RPMI8226 (cell line): ENCODE results near the gene SIGLEC5.
"Not testable (repeated sequence)": the region's sequence is repeated elsewhere in the genome, so short reads cannot be mapped to it uniquely, and the experiment has no call there.

Source experiments
- DNase-seq: peaks from one replicate; pipeline ENCODE4 v3.0.0-alpha.2; 2015

Gene SIGLEC5

GRCh38 chr19:51630315-51630714, at the start of gene SIGLEC5:
TSS of gene SIGLEC5 (minus strand) at chr19:51630401. CDS start at chr19:51630335, 66 bp downstream.
- not testable (repeated sequence) for DNase-seq

GRCh38 chr19:51676566-51677083, 46.4 kb upstream of the SIGLEC5 start:
- DNase-seq: no peak

- DNase-seq: peak; percentile 41
These were observed 45.8 kb upstream of the SIGLEC5 start for GRCh38 chr19:51675911-51676565.

GRCh38 chr19:51668216-51668615, 38.0 kb upstream of the SIGLEC5 start:
- no peak for DNase-seq

- DNase-seq: no peak
These were observed 34.8 kb upstream of the SIGLEC5 start for GRCh38 chr19:51664997-51665396.

GRCh38 chr19:51664131-51664530, 33.9 kb upstream of the SIGLEC5 start:
- no peak for DNase-seq

- no peak for DNase-seq
These were observed 33.4 kb upstream of the SIGLEC5 start for GRCh38 chr19:51663650-51664049.

- peak; percentile 82 for DNase-seq
These were observed 30.9 kb upstream of the SIGLEC5 start for GRCh38 chr19:51660975-51661600.

- no peak for DNase-seq
These were observed 24.6 kb upstream of the SIGLEC5 start for GRCh38 chr19:51654783-51655182.

- DNase-seq: no peak
These were observed 23.0 kb upstream of the SIGLEC5 start for GRCh38 chr19:51653162-51653561.

GRCh38 chr19:51652266-51652665, 22.1 kb upstream of the SIGLEC5 start:
- no peak for DNase-seq

GRCh38 chr19:51651216-51651846, 21.1 kb upstream of the SIGLEC5 start:
- peak; percentile 33 for DNase-seq

- no peak for DNase-seq
These were observed 17.1 kb upstream of the SIGLEC5 start for GRCh38 chr19:51647318-51647717.

GRCh38 chr19:51646730-51647129, 16.5 kb upstream of the SIGLEC5 start, which contains the start of gene SIGLEC14:
TSS of gene SIGLEC14 (minus strand) at chr19:51646825. CDS start at chr19:51646759, 66 bp downstream.
- DNase-seq: not testable (repeated sequence)

GRCh38 chr19:51644636-51645271, 14.6 kb upstream of the SIGLEC5 start:
- peak; percentile 26 for DNase-seq

GRCh38 chr19:51641648-51642047, 11.4 kb upstream of the SIGLEC5 start:
- DNase-seq: no peak

GRCh38 chr19:51640386-51640785, 10.2 kb upstream of the SIGLEC5 start:
- DNase-seq: no peak

GRCh38 chr19:51639916-51640315, 9.7 kb upstream of the SIGLEC5 start:
- no peak for DNase-seq

GRCh38 chr19:51637362-51637978, 7.3 kb upstream of the SIGLEC5 start:
- no peak for DNase-seq

- no peak for DNase-seq
These were observed 1.9 kb upstream of the SIGLEC5 start for GRCh38 chr19:51632126-51632525.

- DNase-seq: no peak
These were observed 1.9 kb downstream of the SIGLEC5 start for GRCh38 chr19:51628153-51628939.
